K562 (cell line): ENCODE data around the gene FAM20C.

ENCODE experiments used
- ARID4B ChIP-seq: sonication (generic); formaldehyde crosslinking; IDR thresholded peaks from 2 replicates; pipeline ENCODE4 v1.8.0; 2022; ENCODE audit warnings: mild to moderate bottlenecking, missing genetic modification reagents
- DLX4 ChIP-seq: fragments of 250-450 bp; sonication (Bioruptor Pico); IDR thresholded peaks from 2 replicates; pipeline ENCODE4 v1.6.1; 2021; ENCODE audit warnings: mild to moderate bottlenecking
- EGR1 ChIP-seq: fragments of 450-650 bp; conservative IDR thresholded peaks from 2 replicates; pipeline ENCODE4 v1.6.1; 2017; ENCODE audit warnings: mild to moderate bottlenecking
- HDAC1 ChIP-seq, 2 experiments: fragments of 450-650 bp; IDR thresholded peaks; 2 replicates each; pipeline ENCODE4 v1.6.1; 2016 to 2017; ENCODE audit warnings: inconsistent platforms in 1 of 2, mild to moderate bottlenecking in 1 of 2, moderate library complexity in 1 of 2
- HDGF ChIP-seq: fragments of 450-650 bp; IDR thresholded peaks from 2 replicates; pipeline ENCODE4 v1.6.1; 2016
- HINFP ChIP-seq: fragments of 450-650 bp; conservative IDR thresholded peaks from 2 replicates; pipeline ENCODE4 v1.6.1; 2016; ENCODE audit warnings: missing genetic modification characterization, low read depth, mild to moderate bottlenecking, control low read depth, missing compliant biosample characterization
- HNRNPK ChIP-seq: fragments of 200-400 bp; formaldehyde crosslinking; IDR thresholded peaks from one replicate; pipeline ENCODE4 v1.6.1; 2018; ENCODE audit warnings: mild to moderate bottlenecking, low read depth, low read length; ENCODE audit not compliant: poor library complexity, severe bottlenecking
- TRIM24 ChIP-seq, 2 experiments: fragments of 450-650 bp; IDR thresholded peaks; 2 replicates each; pipeline ENCODE4 v1.6.1; 2016
- WHSC1 ChIP-seq: IDR thresholded peaks from one replicate; pipeline ENCODE4 v1.6.1; 2012; ENCODE audit warnings: low read length, control low read depth, inconsistent platforms
- ZNF175 ChIP-seq: fragments of 200-800 bp; sonication (Bioruptor generic); IDR thresholded peaks from 2 replicates; pipeline ENCODE4 v1.6.1; 2016; ENCODE audit warnings: low read depth, mild to moderate bottlenecking, missing genetic modification characterization, missing compliant biosample characterization
- ZNF232 ChIP-seq: sonication (generic); formaldehyde crosslinking; IDR thresholded peaks from 2 replicates; pipeline ENCODE4 v1.8.0; 2022; ENCODE audit warnings: mild to moderate bottlenecking, missing genetic modification reagents

- TF ChIP-seq ZNF175 (CRISPR knock-in tag): no peak
- TF ChIP-seq TRIM24 (IDR thresholded peaks at IDR 0.05): peak in 1 of 2 experiments; percentile 22; a peak in 1 of 4 replicates
- TF ChIP-seq ARID4B (CRISPR knock-in tag): no peak
- TF ChIP-seq ZNF232 (CRISPR knock-in tag): no peak
- TF ChIP-seq HNRNPK: no peak
- no peak for TF ChIP-seq DLX4 (CRISPR knock-in tag)
- no peak for TF ChIP-seq EGR1
- no peak for TF ChIP-seq HINFP (tag)
- no peak for TF ChIP-seq HDGF
- peak in 1 of 2 experiments; percentile 83; a peak in 2 of 4 replicates for TF ChIP-seq HDAC1 (IDR thresholded peaks at IDR 0.05)
- no peak for TF ChIP-seq WHSC1
Measured at GRCh38 chr7:237385-237784, 45.0 kb downstream of the FAM20C start.
